K562 (cell line): Measurements from ENCODE around the gene RNF6. TPM values are rescaled to one million over a fixed set of nuclear protein-coding genes. Genes with fewer than 3 reads are reported as not detected.
A peak's percentile ranks its signal among the peaks of the same experiment; 100 is the strongest.

Experiments used
- MGA ChIP-seq: fragments of 450-650 bp; IDR thresholded peaks from 2 replicates; pipeline ENCODE4 v1.6.1; 2016; ENCODE audit warnings: mild to moderate bottlenecking, moderate library complexity
- PBX2 ChIP-seq, 2 experiments: IDR thresholded peaks in 1 of 2; conservative IDR thresholded peaks in 1 of 2; 2 replicates each; pipeline ENCODE4 v1.6.1; 2016; ENCODE audit warnings: low read depth in 2 of 2, mild to moderate bottlenecking in 1 of 2, missing compliant biosample characterization in 1 of 2, missing genetic modification characterization in 1 of 2, moderate library complexity in 1 of 2
- TCF3 ChIP-seq: sonication (generic); formaldehyde crosslinking; IDR thresholded peaks from 2 replicates; pipeline ENCODE4 v1.4.0; 2020; ENCODE audit warnings: mild to moderate bottlenecking, missing genetic modification reagents
- TEAD2 ChIP-seq: fragments of 450-650 bp; IDR thresholded peaks from 2 replicates; pipeline ENCODE4 v1.6.1; 2016; ENCODE audit warnings: missing genetic modification characterization, control low read depth, missing compliant biosample characterization
- XRCC5 ChIP-seq: fragments of 200-400 bp; formaldehyde crosslinking; IDR thresholded peaks from 2 replicates; pipeline ENCODE4 v1.6.1; 2017; ENCODE audit warnings: low read depth, mild to moderate bottlenecking, low read length
- ZBTB5 ChIP-seq: fragments of 450-650 bp; IDR thresholded peaks from 2 replicates; pipeline ENCODE4 v1.6.1; 2017; ENCODE audit warnings: antibody characterized with exemption
- ZFX ChIP-seq: sonication (generic); formaldehyde crosslinking; IDR thresholded peaks from 2 replicates; pipeline ENCODE4 v1.8.0; 2022; ENCODE audit warnings: mild to moderate bottlenecking, missing genetic modification reagents, moderate library complexity
- ZNF696 ChIP-seq: fragments of 250-450 bp; sonication (Bioruptor Pico); conservative IDR thresholded peaks from 2 replicates; pipeline ENCODE4 v1.4.0; 2020; ENCODE audit warnings: mild to moderate bottlenecking, moderate library complexity
- ZNF830 ChIP-seq: fragments of 250-450 bp; sonication (Bioruptor Pico); IDR thresholded peaks from 2 replicates; pipeline ENCODE4 v1.5.0; 2021; ENCODE audit warnings: mild to moderate bottlenecking
- polyA plus RNA-seq, 8 experiments: library from polyadenylated mRNA; depleted of rRNA in 4 of 8; stranded (reverse) in 5 of 8; unstranded in 3 of 8; fragments of >200 nt; fragmentation: Nextera tagmentation in 2 of 8; fragmentation: Illumina TruSeq in 1 of 8; extraction: Ambion mirVana in 2 of 8; extraction: Trizol in 1 of 8; gene quantifications; 2 replicates each; pipeline versions ENCODE4 v1.2.1 to v1.2.3, GENCODE V29; 2011 to 2014; ENCODE audit warnings: inconsistent platforms in 1 of 8, missing spikeins in 1 of 8
- total RNA-seq, 7 experiments: library from RNA; depleted of rRNA in 6 of 7; stranded (reverse); fragments of >200 nt in 6 of 7; fragmentation: Illumina TruSeq in 2 of 7; extraction: Trizol in 2 of 7; gene quantifications; 2 replicates each; pipeline versions ENCODE4 v1.2.1 to v1.2.3, GENCODE V29; 2011 to 2021; ENCODE audit warnings: low replicate concordance in 1 of 7

RNF6 gene
- total and polyA plus RNA-seq, 9 of the 15 experiments (the other 6 are each of a cell fraction or from before 2014, with no cell fraction given), result 12.0 to 31.4 (median 22.3) TPM

- TF ChIP-seq MGA (no peak), TEAD2 (no peak), PBX2 (CRISPR knock-in tag; IDR thresholded peaks at IDR 0.05; ENCODE audit: low read depth) (no peak), PBX2 (tag; conservative IDR thresholded peaks at IDR 0.05; ENCODE audit: low read depth) (0 out of 2 replicates have a peak, but pooled peaks have one; percentile 9), XRCC5 (no peak), ZNF696 (CRISPR knock-in tag) (no peak), ZNF830 (CRISPR knock-in tag) (no peak), ZFX (CRISPR knock-in tag) (peak; percentile 5; the same call in 1 of the 2 replicates), TCF3 (no peak), ZBTB5 (no peak)
These were observed 469 bp upstream of the RNF6 start (continued) for GRCh38 chr13:26222520-26223046.
